NB4 (cell line): ENCODE results near the gene SSBP3.

Experiments
- MYC ChIP-seq: IDR thresholded peaks from 2 replicates; pipeline ENCODE4 v1.6.1; 2011; ENCODE audit warnings: low read depth, low read length
- POLR2A ChIP-seq: IDR thresholded peaks from 2 replicates; pipeline ENCODE4 v1.6.1; 2011; ENCODE audit warnings: mild to moderate bottlenecking; ENCODE audit not compliant: insufficient read length; ENCODE audit errors: extremely low read depth
- TF ChIP-seq, protein P1 (sequence below): IDR thresholded peaks from one replicate; pipeline ENCODE4 v1.5.1; 2012; ENCODE audit warnings: low read depth, low read length
- TF ChIP-seq, protein P2 (sequence below): IDR thresholded peaks from 2 replicates; pipeline ENCODE4 v1.6.1; 2011; ENCODE audit warnings: low read depth, low read length

GRCh38 chr1:54404263-54404662 is 1.9 kb downstream of the SSBP3 start:
- TF ChIP-seq, protein P1, sequence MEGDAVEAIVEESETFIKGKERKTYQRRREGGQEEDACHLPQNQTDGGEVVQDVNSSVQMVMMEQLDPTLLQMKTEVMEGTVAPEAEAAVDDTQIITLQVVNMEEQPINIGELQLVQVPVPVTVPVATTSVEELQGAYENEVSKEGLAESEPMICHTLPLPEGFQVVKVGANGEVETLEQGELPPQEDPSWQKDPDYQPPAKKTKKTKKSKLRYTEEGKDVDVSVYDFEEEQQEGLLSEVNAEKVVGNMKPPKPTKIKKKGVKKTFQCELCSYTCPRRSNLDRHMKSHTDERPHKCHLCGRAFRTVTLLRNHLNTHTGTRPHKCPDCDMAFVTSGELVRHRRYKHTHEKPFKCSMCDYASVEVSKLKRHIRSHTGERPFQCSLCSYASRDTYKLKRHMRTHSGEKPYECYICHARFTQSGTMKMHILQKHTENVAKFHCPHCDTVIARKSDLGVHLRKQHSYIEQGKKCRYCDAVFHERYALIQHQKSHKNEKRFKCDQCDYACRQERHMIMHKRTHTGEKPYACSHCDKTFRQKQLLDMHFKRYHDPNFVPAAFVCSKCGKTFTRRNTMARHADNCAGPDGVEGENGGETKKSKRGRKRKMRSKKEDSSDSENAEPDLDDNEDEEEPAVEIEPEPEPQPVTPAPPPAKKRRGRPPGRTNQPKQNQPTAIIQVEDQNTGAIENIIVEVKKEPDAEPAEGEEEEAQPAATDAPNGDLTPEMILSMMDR: no peak
- TF ChIP-seq POLR2A (no peak), MYC (no peak)
- TF ChIP-seq, protein P2, sequence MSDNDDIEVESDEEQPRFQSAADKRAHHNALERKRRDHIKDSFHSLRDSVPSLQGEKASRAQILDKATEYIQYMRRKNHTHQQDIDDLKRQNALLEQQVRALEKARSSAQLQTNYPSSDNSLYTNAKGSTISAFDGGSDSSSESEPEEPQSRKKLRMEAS: no peak
